ENCODE results near the gene PSENEN.
"Not testable (repeated sequence)": the region's sequence is repeated elsewhere in the genome, so short reads cannot be mapped to it uniquely, and the experiment has no call there.

PSENEN gene

DNA sequence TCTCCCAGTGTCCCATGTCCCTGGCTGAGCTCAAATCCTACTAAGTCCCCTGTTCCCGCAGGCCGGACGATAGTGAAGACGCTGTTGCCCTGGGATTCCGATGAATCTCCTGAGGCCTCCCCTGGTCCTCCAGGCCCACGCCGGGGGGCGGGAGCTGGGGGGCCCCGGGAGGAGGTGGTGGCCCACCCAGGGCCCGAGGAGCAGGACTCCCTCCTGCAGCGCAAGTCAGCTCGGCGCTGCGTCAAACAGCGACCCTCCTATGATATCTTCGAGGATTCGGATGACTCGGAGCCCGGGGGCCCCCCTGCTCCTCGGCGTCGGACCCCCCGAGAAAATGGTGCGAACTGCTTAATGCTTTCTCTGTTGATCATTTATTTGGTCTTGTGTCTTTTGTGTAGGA is 21.8 kb upstream of the PSENEN start:
- DNase-seq (ENCODE audit: insufficient read length, low spot score) (no peak), FAIRE-seq (no peak)
- TF ChIP-seq TAF1 (IDR thresholded peaks at IDR 0.05; ENCODE audit: low read depth, low read length): no peak
- TF ChIP-seq POU2F2 (IDR thresholded peaks at IDR 0.05; ENCODE audit: low read depth, low read length): no peak
- no peak for TF ChIP-seq POLR2A (IDR thresholded peaks at IDR 0.05; ENCODE audit: low read depth, low read length)
- TF ChIP-seq PAX5 (IDR thresholded peaks at IDR 0.05; ENCODE audit: insufficient read depth, low read length, severe bottlenecking): no peak
- TF ChIP-seq SPI1 (IDR thresholded peaks at IDR 0.05; ENCODE audit: low read depth, low read length): no peak
- TF ChIP-seq POLR2AphosphoS5 (IDR thresholded peaks at IDR 0.05; ENCODE audit: low read depth, low read length): no peak

DNA sequence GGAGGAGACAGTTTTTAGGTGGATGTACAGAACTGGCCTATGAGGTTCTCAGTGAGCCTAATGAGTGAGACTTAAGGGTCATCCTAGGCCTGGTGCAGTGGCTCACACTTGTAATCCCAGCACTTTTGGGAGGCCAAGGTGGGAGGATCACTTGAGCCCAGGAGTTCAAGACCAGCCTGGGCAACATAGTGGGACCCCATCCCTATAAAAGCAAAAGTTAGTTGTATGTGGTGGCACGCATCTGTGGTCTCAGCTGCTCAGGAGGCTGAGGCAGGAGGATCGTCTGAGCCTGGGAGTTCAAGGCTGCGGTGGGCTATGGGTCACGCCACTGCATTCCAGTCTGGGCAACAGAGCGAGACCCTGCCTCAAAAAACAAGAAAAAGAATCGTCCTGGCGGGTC is 21.3 kb upstream of the PSENEN start:
- DNase-seq (ENCODE audit: insufficient read length, low spot score); FAIRE-seq: not testable (repeated sequence)

DNA sequence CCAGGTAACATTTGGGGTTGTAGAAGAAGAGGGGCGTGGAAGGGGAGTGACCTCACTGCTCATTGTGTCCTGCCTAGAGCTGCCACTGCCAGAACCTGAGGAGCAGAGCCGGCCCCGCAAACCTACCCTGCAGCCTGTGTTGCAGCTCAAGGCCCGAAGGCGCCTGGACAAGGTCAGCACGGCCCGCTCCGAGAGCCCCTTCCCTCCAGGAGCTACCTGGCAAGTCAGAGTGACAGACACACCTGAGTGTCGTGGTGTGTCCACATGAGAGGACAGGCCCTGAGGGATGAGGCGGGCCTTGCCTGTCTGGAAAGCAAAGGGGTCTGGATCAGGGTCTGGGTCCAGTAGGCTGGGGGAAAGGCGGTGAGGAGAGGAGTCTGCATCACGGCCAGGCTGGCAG is 20.9 kb upstream of the PSENEN start:
- TF ChIP-seq POU2F2 (IDR thresholded peaks at IDR 0.05; ENCODE audit: low read depth, low read length) (no peak), POLR2A (IDR thresholded peaks at IDR 0.05; ENCODE audit: low read depth, low read length) (0 out of 2 replicates have a peak, but pooled peaks have one; percentile 10)
- FAIRE-seq (no peak), DNase-seq (ENCODE audit: insufficient read length, low spot score) (no peak)

DNA sequence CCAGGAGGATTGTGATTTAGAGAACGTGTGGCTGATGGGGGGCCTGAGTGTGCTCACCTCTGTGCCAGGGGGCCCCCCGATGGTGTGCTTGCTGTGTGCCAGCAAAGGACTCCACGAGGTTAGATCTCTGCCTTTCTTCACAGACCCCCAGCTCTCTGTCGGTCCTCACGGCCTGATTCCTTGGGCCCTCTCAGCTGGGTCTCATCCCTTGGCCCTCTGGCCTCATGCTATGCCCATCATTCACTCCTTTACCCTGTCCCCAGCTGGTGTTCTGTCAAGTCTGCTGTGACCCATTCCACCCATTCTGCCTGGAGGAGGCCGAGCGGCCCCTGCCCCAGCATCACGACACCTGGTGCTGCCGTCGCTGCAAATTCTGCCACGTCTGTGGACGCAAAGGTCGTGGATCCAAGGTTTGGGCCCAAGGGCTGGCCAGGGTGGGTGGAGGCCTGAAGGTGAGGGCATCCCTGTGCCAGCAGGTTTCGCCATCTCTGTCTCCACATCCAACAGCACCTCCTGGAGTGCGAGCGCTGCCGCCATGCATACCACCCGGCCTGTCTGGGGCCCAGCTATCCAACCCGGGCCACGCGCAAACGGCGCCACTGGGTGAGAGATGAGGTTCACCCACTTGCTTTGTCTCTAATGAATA is 20.1 kb upstream of the PSENEN start:
- DNase-seq (ENCODE audit: insufficient read length, low spot score): no peak
- TF ChIP-seq POU2F2 (IDR thresholded peaks at IDR 0.05; ENCODE audit: low read depth, low read length) (no peak), POLR2A (IDR thresholded peaks at IDR 0.05; ENCODE audit: low read depth, low read length) (no peak)
- no peak for FAIRE-seq

DNA sequence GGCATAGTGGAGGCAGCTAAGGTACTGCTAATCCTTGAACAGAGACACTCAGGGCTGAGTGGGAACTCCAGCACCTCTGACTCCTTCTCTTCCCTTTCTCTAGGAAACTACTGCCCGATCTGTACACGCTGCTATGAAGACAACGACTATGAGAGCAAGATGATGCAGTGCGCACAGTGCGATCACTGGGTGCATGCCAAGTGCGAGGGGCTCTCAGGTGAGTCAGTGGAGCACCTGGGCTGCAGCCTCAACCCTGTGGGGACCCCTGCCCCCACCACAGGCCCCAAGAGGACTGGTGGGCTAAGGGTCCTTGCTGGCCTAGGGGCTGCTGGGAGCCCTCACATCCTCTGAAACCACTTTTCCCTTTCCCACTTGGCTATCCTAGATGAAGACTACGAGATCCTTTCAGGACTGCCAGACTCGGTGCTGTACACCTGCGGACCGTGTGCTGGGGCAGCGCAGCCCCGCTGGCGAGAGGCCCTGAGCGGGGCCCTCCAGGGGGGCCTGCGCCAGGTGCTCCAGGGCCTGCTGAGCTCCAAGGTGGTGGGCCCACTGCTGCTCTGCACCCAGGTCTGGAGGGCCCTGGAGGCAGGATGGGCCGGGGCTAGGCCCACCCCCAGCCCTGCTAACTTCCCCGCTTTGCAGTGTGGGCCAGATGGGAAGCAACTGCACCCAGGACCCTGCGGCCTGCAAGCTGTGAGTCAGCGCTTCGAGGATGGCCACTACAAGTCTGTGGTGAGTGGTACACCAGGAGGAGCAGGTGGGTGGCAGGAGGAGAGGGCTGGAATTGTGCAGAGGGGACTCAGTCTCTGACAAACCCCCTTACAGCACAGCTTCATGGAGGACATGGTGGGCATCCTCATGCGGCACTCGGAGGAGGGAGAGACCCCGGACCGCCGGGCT is 18.1 kb upstream of the PSENEN start:
- no peak for TF ChIP-seq POLR2AphosphoS5 (IDR thresholded peaks at IDR 0.05; ENCODE audit: low read depth, low read length)
- TF ChIP-seq TAF1 (IDR thresholded peaks at IDR 0.05; ENCODE audit: low read depth, low read length): no peak
- no peak for TF ChIP-seq POU2F2 (IDR thresholded peaks at IDR 0.05; ENCODE audit: low read depth, low read length)
- no peak for TF ChIP-seq POLR2A (IDR thresholded peaks at IDR 0.05; ENCODE audit: low read depth, low read length)
- no peak for FAIRE-seq

DNA sequence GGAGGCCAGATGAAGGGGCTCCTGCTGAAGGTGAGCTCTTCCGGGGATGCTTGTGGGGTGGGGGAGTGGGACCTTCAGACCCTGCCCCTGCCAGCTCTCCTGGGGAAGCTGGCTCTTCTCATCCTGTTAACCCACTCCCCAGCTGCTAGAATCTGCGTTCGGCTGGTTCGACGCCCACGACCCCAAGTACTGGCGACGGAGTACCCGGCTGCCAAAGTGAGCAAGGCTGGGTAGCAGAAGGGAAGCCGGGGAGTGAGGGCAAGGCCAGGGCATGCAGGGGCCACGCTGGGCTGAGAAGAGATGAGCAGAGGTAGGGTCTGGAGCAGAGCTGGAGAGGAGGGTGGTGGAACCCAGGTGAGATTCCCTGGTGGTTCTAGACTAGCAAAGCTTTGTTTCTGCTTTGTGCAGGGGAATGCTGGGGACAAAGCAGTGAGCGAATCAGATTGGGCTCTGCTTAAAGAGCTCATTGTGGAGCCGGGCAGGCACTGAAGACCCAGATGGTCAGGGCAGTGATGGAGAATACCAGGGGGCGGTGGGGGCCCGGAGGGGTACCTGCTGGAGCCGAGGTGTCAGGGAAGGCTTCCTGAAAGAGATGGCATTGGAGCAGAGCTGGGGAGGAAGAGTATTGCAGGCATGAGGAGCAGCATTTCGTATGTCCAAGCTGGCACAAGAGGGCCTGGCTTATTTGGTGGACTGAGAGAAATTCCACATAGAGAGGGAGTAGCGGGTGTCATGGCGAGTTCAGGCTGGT is 17.3 kb upstream of the PSENEN start:
- no peak for FAIRE-seq

More for the DNA sequence above, 18.1 kb upstream of the PSENEN start:
- no peak for DNase-seq (ENCODE audit: insufficient read length, low spot score)

DNA sequence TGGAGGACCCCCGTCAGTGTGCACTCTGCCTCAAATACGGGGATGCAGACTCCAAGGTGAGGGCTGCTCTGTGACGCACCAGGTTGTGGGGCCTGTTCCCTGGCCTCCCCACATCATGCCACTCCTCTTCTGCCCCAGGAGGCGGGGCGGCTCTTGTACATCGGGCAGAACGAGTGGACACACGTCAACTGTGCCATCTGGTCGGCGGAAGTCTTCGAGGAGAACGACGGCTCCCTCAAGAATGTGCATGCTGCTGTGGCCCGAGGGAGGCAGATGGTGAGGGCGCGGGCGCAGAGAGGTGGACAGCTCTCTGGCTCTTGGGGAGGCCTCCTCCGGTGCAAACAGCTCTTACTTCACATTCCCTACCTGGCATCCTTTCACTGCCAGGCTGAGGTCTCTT is 16.4 kb upstream of the PSENEN start:
- FAIRE-seq (no peak), DNase-seq (ENCODE audit: insufficient read length, low spot score) (no peak)
- TF ChIP-seq SPI1 (IDR thresholded peaks at IDR 0.05; ENCODE audit: low read depth, low read length) (no peak), PAX5 (IDR thresholded peaks at IDR 0.05; ENCODE audit: insufficient read depth, low read length, severe bottlenecking) (no peak), POLR2A (IDR thresholded peaks at IDR 0.05; ENCODE audit: low read depth, low read length) (no peak), TAF1 (IDR thresholded peaks at IDR 0.05; ENCODE audit: low read depth, low read length) (no peak), POLR2AphosphoS5 (IDR thresholded peaks at IDR 0.05; ENCODE audit: low read depth, low read length) (no peak), POU2F2 (IDR thresholded peaks at IDR 0.05; ENCODE audit: low read depth, low read length) (no peak)

More for the DNA sequence above, 17.3 kb upstream of the PSENEN start:
- no peak for TF ChIP-seq POU2F2 (IDR thresholded peaks at IDR 0.05; ENCODE audit: low read depth, low read length)
- no peak for TF ChIP-seq PAX5 (IDR thresholded peaks at IDR 0.05; ENCODE audit: insufficient read depth, low read length, severe bottlenecking)
- TF ChIP-seq SPI1 (IDR thresholded peaks at IDR 0.05; ENCODE audit: low read depth, low read length): no peak
- no peak for TF ChIP-seq TAF1 (IDR thresholded peaks at IDR 0.05; ENCODE audit: low read depth, low read length)
- no peak for DNase-seq (ENCODE audit: insufficient read length, low spot score)

DNA sequence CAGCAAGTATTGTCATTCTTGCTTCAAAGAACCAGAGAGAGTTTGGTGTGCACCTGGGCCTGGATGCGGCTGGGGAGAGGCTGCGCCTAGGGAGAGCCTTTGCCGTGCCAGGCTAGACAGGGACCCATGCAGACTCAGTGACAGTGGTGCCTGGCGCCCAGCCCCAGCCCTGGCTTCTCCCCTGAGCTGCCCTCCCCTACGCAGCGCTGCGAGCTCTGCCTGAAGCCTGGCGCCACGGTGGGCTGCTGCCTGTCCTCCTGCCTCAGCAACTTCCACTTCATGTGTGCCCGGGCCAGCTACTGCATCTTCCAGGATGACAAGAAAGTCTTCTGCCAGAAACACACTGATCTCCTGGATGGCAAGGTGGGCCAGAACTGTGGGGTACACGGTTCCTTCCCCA is 15.7 kb upstream of the PSENEN start:
- DNase-seq (ENCODE audit: insufficient read length, low spot score) (no peak), FAIRE-seq (no peak)
- TF ChIP-seq TAF1 (IDR thresholded peaks at IDR 0.05; ENCODE audit: low read depth, low read length) (no peak), PAX5 (IDR thresholded peaks at IDR 0.05; ENCODE audit: insufficient read depth, low read length, severe bottlenecking) (no peak), POLR2A (IDR thresholded peaks at IDR 0.05; ENCODE audit: low read depth, low read length) (no peak), POLR2AphosphoS5 (IDR thresholded peaks at IDR 0.05; ENCODE audit: low read depth, low read length) (no peak), POU2F2 (IDR thresholded peaks at IDR 0.05; ENCODE audit: low read depth, low read length) (no peak), SPI1 (IDR thresholded peaks at IDR 0.05; ENCODE audit: low read depth, low read length) (no peak)

DNA sequence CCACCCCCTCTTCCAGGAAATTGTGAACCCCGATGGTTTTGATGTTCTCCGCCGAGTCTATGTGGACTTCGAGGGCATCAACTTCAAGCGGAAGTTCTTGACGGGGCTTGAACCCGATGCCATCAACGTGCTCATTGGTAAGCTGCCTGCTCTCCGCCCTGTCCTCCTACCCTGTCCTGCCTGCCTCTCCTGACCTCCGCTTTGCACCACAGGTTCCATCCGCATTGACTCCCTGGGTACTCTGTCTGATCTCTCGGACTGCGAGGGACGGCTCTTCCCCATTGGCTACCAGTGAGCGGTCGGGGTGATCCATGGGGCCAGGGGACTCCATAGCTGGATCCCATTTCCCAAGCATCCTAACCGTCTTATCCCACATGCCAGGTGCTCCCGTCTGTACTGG is 15.1 kb upstream of the PSENEN start:
- DNase-seq (ENCODE audit: insufficient read length, low spot score) (no peak), FAIRE-seq (no peak)
- TF ChIP-seq PAX5 (IDR thresholded peaks at IDR 0.05; ENCODE audit: insufficient read depth, low read length, severe bottlenecking) (no peak), POLR2A (IDR thresholded peaks at IDR 0.05; ENCODE audit: low read depth, low read length) (no peak), POU2F2 (IDR thresholded peaks at IDR 0.05; ENCODE audit: low read depth, low read length) (no peak), TAF1 (IDR thresholded peaks at IDR 0.05; ENCODE audit: low read depth, low read length) (no peak), POLR2AphosphoS5 (IDR thresholded peaks at IDR 0.05; ENCODE audit: low read depth, low read length) (no peak), SPI1 (IDR thresholded peaks at IDR 0.05; ENCODE audit: low read depth, low read length) (no peak)

DNA sequence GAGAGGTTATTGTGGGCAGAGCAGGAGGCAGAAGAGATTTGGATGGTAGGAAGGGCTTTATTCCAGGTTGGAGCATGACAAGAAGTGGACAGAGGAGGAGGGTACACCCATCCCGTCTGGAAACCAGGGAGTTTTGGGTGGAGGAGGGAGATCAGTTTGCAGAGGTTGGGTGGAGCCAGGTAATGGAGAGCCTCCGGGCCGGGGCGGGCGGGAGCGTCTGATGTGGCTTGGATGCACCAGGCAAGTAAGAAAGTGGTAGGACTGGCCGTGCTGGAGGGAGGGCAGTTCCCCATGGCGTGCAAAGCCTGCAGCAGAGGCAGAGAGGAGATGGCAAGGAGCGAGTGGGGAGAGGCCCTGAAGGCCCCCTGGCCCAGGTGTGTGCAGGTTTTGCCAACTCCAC is 14.1 kb upstream of the PSENEN start:
- no peak for FAIRE-seq
- no peak for TF ChIP-seq POU2F2 (IDR thresholded peaks at IDR 0.05; ENCODE audit: low read depth, low read length)
- DNase-seq (ENCODE audit: insufficient read length, low spot score): no peak
